Erythroblast (primary cell): ENCODE measurements around the gene ZNF501.

Source experiments
- DNase-seq, 2 experiments: peaks; one replicate each; lab custom pipeline; 2025; lab: John Stamatoyannopoulos, UW
- GATA1 ChIP-seq: IDR thresholded peaks from 2 replicates; pipeline ENCODE4 v1.6.1; 2011; ENCODE audit warnings: low read depth, mild to moderate bottlenecking, control low read depth, low read length, moderate library complexity
- POLR2A ChIP-seq: IDR thresholded peaks from 2 replicates; pipeline ENCODE4 v1.6.1; 2011; ENCODE audit warnings: mild to moderate bottlenecking, low read length

ZNF501 gene

GRCh38 chr3:44729384-44729910 is at the start of gene ZNF501:
Gene ZNF501 (plus strand): TSS chr3:44729635. CDS start chr3:44734422, 4,787 bp downstream.
- no peak for TF ChIP-seq GATA1
- no peak for TF ChIP-seq POLR2A

GRCh38 chr3:44680921-44681455 is 48.4 kb upstream of the ZNF501 start:
- no peak for DNase-seq
- TF ChIP-seq GATA1 (no peak), POLR2A (no peak)

More at GRCh38 chr3:44729384-44729910, at the start of gene ZNF501:
- DNase-seq = peak; percentile 88 to 89

GRCh38 chr3:44682182-44682896 is 47.1 kb upstream of the ZNF501 start:
- no peak for DNase-seq
- TF ChIP-seq POLR2A (no peak), GATA1 (no peak)

GRCh38 chr3:44685128-44685800 is 44.2 kb upstream of the ZNF501 start:
- peak; percentile 49 to 71 for DNase-seq

GRCh38 chr3:44687898-44688297 is 41.5 kb upstream of the ZNF501 start:
- TF ChIP-seq GATA1 (no peak), POLR2A (no peak)
- DNase-seq = no peak

More at GRCh38 chr3:44685128-44685800, 44.2 kb upstream of the ZNF501 start:
- TF ChIP-seq GATA1 (no peak), POLR2A (no peak)

- peak; percentile 49 to 70 for DNase-seq
- TF ChIP-seq GATA1 = no peak
- no peak for TF ChIP-seq POLR2A
These were observed 16.9 kb upstream of the ZNF501 start, which contains the start of gene ZNF502 for GRCh38 chr3:44712455-44713075. Gene ZNF502 (plus strand): TSS chr3:44712660. CDS start chr3:44720262, 7,602 bp downstream.

DNA sequence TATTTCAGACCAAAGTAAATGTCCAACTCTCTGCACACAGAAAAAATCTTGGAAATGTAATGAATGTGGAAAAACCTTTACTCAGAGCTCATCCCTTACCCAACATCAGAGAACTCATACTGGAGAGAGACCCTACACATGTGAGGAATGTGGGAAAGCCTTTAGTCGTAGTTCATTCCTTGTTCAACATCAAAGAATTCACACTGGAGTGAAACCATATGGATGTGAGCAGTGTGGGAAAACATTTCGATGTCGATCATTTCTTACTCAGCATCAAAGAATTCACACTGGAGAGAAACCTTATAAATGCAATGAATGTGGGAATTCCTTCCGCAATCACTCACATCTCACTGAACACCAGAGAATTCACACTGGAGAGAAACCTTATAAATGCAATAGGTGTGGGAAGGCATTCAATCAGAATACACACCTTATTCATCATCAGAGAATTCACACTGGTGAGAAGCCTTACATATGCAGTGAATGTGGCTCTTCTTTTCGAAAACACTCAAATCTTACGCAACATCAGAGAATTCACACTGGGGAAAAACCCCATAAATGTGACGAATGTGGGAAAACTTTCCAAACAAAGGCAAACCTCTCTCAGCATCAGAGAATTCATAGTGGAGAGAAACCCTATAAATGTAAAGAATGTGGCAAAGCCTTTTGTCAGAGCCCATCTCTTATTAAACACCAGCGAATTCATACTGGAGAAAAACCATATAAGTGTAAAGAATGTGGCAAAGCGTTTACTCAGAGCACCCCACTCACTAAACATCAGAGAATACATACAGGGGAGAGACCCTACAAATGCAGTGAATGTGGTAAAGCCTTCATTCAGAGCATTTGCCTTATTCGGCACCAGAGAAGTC is 8.0 kb upstream of the ZNF501 start:
- TF ChIP-seq POLR2A (no peak), GATA1 (no peak)
- DNase-seq = peak in 1 of 2 experiments; percentile 24

DNA sequence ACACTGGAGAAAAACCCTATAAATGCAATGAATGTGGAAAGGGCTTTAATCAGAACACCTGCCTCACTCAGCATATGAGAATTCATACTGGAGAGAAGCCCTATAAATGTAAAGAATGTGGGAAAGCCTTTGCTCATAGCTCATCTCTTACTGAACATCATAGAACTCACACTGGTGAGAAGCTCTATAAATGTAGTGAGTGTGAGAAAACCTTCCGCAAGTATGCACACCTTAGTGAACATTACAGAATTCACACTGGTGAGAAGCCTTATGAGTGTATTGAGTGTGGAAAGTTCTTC is 7.4 kb upstream of the ZNF501 start:
- no peak for TF ChIP-seq GATA1
- no peak for TF ChIP-seq POLR2A
- no peak for DNase-seq

- DNase-seq = no peak
- TF ChIP-seq GATA1 (no peak), POLR2A (no peak)
These were observed 5.3 kb downstream of the ZNF501 start for GRCh38 chr3:44734646-44735168.

GRCh38 chr3:44761101-44761423 is 31.6 kb downstream of the ZNF501 start:
- TF ChIP-seq GATA1 = no peak
- TF ChIP-seq POLR2A = no peak
- DNase-seq = peak in 1 of 2 experiments; percentile 63

DNA sequence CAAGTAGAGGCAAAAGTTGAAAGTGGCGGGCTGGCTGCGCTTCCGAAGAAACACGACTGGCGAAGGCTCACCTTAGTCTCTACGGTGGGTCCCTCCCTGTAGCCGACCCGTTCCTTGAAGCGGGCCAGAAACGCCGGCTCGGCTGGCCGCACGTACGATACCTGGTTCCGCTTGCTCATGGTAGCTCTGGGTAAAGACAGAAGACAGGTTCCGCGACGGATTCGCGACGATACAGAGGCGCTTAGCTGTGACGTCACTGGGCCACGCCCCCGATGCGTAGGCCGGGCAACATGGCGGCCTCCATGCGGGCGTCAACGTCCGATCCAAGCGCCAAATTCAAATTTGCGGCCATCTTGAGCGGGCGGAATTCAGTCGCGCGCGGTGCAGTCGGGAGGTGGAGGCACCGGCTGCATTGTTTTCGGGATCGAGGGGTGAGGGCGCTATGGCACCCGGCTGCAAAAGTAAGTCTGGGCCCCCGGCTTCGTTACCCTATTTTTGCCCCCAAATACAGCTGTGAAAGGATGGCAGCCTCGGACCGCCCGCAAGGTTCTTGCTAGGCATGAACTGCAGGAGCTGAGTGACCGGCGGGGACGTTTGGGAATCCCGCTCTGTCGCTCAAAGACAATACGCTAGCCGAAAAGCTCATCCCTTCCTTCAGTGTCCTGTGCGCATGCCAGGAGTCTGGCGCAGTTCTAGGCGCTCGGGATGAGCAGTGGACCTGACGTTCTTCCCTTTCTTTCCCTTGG is 32.2 kb downstream of the ZNF501 start, which contains the start of the genes KIAA1143 and KIF15:
Gene KIAA1143, minus strand, starts transcription at position 196 of the 746 bp plus-strand sequence. Its CDS starts 17 bp downstream, at position 179.
Gene KIF15, plus strand, starts transcription at position 371 of the 746 bp plus-strand sequence. Its CDS starts 72 bp downstream, at position 443.
- TF ChIP-seq POLR2A (peak; percentile 95), GATA1 (no peak)
- DNase-seq = peak; percentile 98 to 99
